IMR-90 (cell line): ENCODE data around the gene SH3RF1. TPM values are rescaled to one million over a fixed set of nuclear protein-coding genes. Genes with fewer than 3 reads are reported as not detected.

Source experiments
- ATAC-seq: fragments of 200-7000 bp; cut with Tn5 transposase; 2 replicates; pipeline ENCODE4 v1.9.1; 2020; ENCODE audit warnings: low read depth, mild to moderate bottlenecking, moderate library complexity
- BruUV-seq: library from RNA; stranded (reverse); fragments of 400-500 nt; replicated peaks from 2 replicates; lab custom pipeline; 2021; lab: Mats Ljungman, UMichigan
- CTCF ChIA-PET: fragments of 300-600 bp; formaldehyde crosslinking; extraction: SDS; loops from one replicate; lab custom pipeline; 2021; ENCODE audit warnings: antibody characterized with exemption; lab: Yijun Ruan, JAX
- POLR2A ChIA-PET: fragments of 300-600 bp; sonication (Branson Sonifier 250); formaldehyde crosslinking; loops from one replicate; lab custom pipeline; 2022; ENCODE audit warnings: antibody characterized with exemption; ENCODE audit not compliant: unreplicated experiment; lab: Charles Lee
- DNase-seq: peaks from one replicate; pipeline ENCODE4 v3.0.0; 2013
- H2AFZ ChIP-seq: replicated peaks from 2 replicates; pipeline ENCODE3; 2013; ENCODE audit warnings: low read length, mild to moderate bottlenecking; ENCODE audit not compliant: poor library complexity
- H2AK5ac ChIP-seq: 2 replicates; pipeline ENCODE4 v1.6.1; 2013; ENCODE audit warnings: low read depth, low read length, inconsistent platforms
- H2AK9ac ChIP-seq: replicated peaks from 2 replicates; pipeline ENCODE3; 2013; ENCODE audit warnings: mild to moderate bottlenecking, low read depth, low read length, moderate library complexity; ENCODE audit not compliant: poor library complexity
- H2BK120ac ChIP-seq: 2 replicates; pipeline ENCODE4 v1.6.1; 2013; ENCODE audit warnings: low read depth, low read length, inconsistent platforms
- H2BK15ac ChIP-seq: 3 replicates; pipeline ENCODE4 v1.6.1; 2013; ENCODE audit warnings: low read depth, low read length, inconsistent platforms
- H2BK20ac ChIP-seq: 2 replicates; pipeline ENCODE4 v1.6.1; 2013; ENCODE audit warnings: low read depth, mild to moderate bottlenecking, inconsistent platforms, low read length, moderate library complexity
- H2BK5ac ChIP-seq: 2 replicates; pipeline ENCODE4 v1.6.1; 2013; ENCODE audit warnings: mild to moderate bottlenecking, low read depth, low read length, inconsistent platforms; ENCODE audit not compliant: poor library complexity, severe bottlenecking
- H3K14ac ChIP-seq: replicated peaks from 2 replicates; pipeline ENCODE4 v1.6.1; 2013; ENCODE audit warnings: low read depth, low read length, inconsistent platforms
- H3K18ac ChIP-seq: 2 replicates; pipeline ENCODE4 v1.6.1; 2013; ENCODE audit warnings: low read depth, low read length, control low read depth
- H3K23ac ChIP-seq: 2 replicates; pipeline ENCODE4 v1.6.1; 2013; ENCODE audit warnings: low read depth, low read length, inconsistent platforms
- H3K27ac ChIP-seq: 2 replicates; pipeline ENCODE4 v1.5.1; 2013; ENCODE audit warnings: mild to moderate bottlenecking, control low read depth, low read length; ENCODE audit not compliant: insufficient read depth
- H3K27me3 ChIP-seq: 2 replicates; pipeline ENCODE4 v1.6.1; 2013; ENCODE audit warnings: low read length; ENCODE audit not compliant: control insufficient read depth, insufficient read depth
- H3K36me3 ChIP-seq: 2 replicates; pipeline ENCODE4 v1.6.1; 2013; ENCODE audit warnings: low read length, mixed read lengths; ENCODE audit not compliant: control insufficient read depth, insufficient read depth
- H3K4ac ChIP-seq: 2 replicates; pipeline ENCODE4 v1.6.1; 2013; ENCODE audit warnings: low read depth, low read length, inconsistent platforms
- H3K4me1 ChIP-seq: 2 replicates; pipeline ENCODE4 v1.6.1; 2013; ENCODE audit warnings: low read length, mixed read lengths; ENCODE audit not compliant: control insufficient read depth, insufficient read depth
- H3K4me2 ChIP-seq: 2 replicates; pipeline ENCODE4 v1.6.1; 2013; ENCODE audit warnings: low read depth, mild to moderate bottlenecking, control low read depth, low read length, moderate library complexity
- H3K4me3 ChIP-seq: 2 replicates; pipeline ENCODE4 v1.5.1; 2013; ENCODE audit warnings: low read depth, mild to moderate bottlenecking, control low read depth, low read length, moderate library complexity; ENCODE audit not compliant: insufficient read depth
- H3K56ac ChIP-seq: 2 replicates; pipeline ENCODE4 v1.6.1; 2013; ENCODE audit warnings: low read length, inconsistent platforms; ENCODE audit not compliant: insufficient read depth; ENCODE audit errors: extremely low read depth
- H3K79me1 ChIP-seq, 2 experiments: 2 replicates each; pipeline ENCODE4 v1.6.1; 2013; ENCODE audit warnings: low read length in 2 of 2, inconsistent platforms in 1 of 2, low read depth in 1 of 2
- H3K9ac ChIP-seq: 2 replicates; pipeline ENCODE4 v1.6.1; 2013; ENCODE audit warnings: low read depth, low read length, control low read depth
- H3K9me1 ChIP-seq: 2 replicates; pipeline ENCODE4 v1.6.1; 2013; ENCODE audit warnings: low read length, inconsistent platforms; ENCODE audit not compliant: insufficient read depth
- H3K9me3 ChIP-seq: 2 replicates; pipeline ENCODE4 v1.6.1; 2013; ENCODE audit warnings: low read length; ENCODE audit not compliant: control insufficient read depth, insufficient read depth
- H4K20me1 ChIP-seq: 2 replicates; pipeline ENCODE4 v1.6.1; 2013; ENCODE audit warnings: low read length, inconsistent platforms; ENCODE audit not compliant: insufficient read depth
- H4K5ac ChIP-seq: 2 replicates; pipeline ENCODE4 v1.6.1; 2013; ENCODE audit warnings: mild to moderate bottlenecking, low read depth, low read length, control low read depth
- H4K8ac ChIP-seq, 2 experiments: 2 replicates each; pipeline ENCODE4 v1.6.1; 2013; ENCODE audit warnings: low read depth in 2 of 2, low read length in 2 of 2, control low read depth in 1 of 2, inconsistent platforms in 1 of 2
- H4K91ac ChIP-seq: 2 replicates; pipeline ENCODE4 v1.6.1; 2013; ENCODE audit warnings: low read depth, low read length, inconsistent platforms; ENCODE audit not compliant: insufficient read depth
- NFE2L2 ChIP-seq: fragments of 150-350 bp; IDR thresholded peaks from 2 replicates; pipeline ENCODE4 v1.6.1; 2016; ENCODE audit warnings: low read depth, mild to moderate bottlenecking, low read length
- POLR2A ChIP-seq: IDR thresholded peaks from 2 replicates; pipeline ENCODE4 v1.6.1; 2012; ENCODE audit warnings: mild to moderate bottlenecking, low read depth, low read length
- RAD21 ChIP-seq: IDR thresholded peaks from 2 replicates; pipeline ENCODE4 v1.6.1; 2012; ENCODE audit warnings: low read length, improper control_type of control experiment
- RFX5 ChIP-seq: IDR thresholded peaks from 2 replicates; pipeline ENCODE4 v1.8.0; 2012; ENCODE audit warnings: low read depth, mild to moderate bottlenecking, low read length, moderate library complexity
- WGBS, 2 experiments: methylation state at CpG; one replicate each; pipeline versions ENCODE4 v1.1.5 to v1.1.7; 2013; ENCODE audit warnings: missing lambda C conversion rate in 2 of 2; ENCODE audit not compliant: insufficient read length in 1 of 2; ENCODE audit errors: extremely low coverage in 2 of 2; 5-methylcytosine and 5-hydroxymethylcytosine counted together
- dilution Hi-C: fragments of 300-500 bp; cut with HindIII; formaldehyde crosslinking; loops from one replicate; pipeline ENCODE4 v1.14.3; 2018; ENCODE audit warnings: low sequenced_read_pairs; ENCODE audit not compliant: unreplicated experiment
- in situ Hi-C: fragments of 300-500 bp; cut with MboI; formaldehyde crosslinking; loops from 3 replicates; pipeline ENCODE4 v1.14.3; 2019; ENCODE audit warnings: low sequenced_read_pairs, inconsistent platforms, mixed read lengths
- intact Hi-C: fragments of 100-400 bp; cut with micrococcal nuclease; formaldehyde crosslinking; loops from 2 replicates; pipeline ENCODE4 v1.10.0; 2022
- polyA plus RNA-seq, 3 experiments: library from polyadenylated mRNA; depleted of rRNA; stranded (reverse); fragments of >200 nt; gene quantifications; 2 replicates each; pipeline ENCODE4 v1.2.3, GENCODE V29; 2012; ENCODE audit warnings: low replicate concordance in 1 of 3
- total RNA-seq: library from RNA; depleted of rRNA; stranded (reverse); fragments of >200 nt; gene quantifications from 2 replicates; pipeline ENCODE4 v1.2.3, GENCODE V29; 2012
- TF ChIP-seq, protein P1 (sequence below): fragments of 150-350 bp; IDR thresholded peaks from 2 replicates; pipeline ENCODE4 v1.6.1; 2016; ENCODE audit warnings: low read depth, mild to moderate bottlenecking, low read length, moderate library complexity, borderline replicate concordance
- TF ChIP-seq, protein P2 (sequence below): fragments of 150-350 bp; IDR thresholded peaks from 2 replicates; pipeline ENCODE4 v1.6.1; 2017; ENCODE audit warnings: mild to moderate bottlenecking, antibody characterized with exemption, low read length, low read depth

Gene SH3RF1
- total and polyA plus RNA-seq, 2 of the 4 experiments (the other 2 are of a cell fraction): 22.0 to 29.8 TPM

DNA sequence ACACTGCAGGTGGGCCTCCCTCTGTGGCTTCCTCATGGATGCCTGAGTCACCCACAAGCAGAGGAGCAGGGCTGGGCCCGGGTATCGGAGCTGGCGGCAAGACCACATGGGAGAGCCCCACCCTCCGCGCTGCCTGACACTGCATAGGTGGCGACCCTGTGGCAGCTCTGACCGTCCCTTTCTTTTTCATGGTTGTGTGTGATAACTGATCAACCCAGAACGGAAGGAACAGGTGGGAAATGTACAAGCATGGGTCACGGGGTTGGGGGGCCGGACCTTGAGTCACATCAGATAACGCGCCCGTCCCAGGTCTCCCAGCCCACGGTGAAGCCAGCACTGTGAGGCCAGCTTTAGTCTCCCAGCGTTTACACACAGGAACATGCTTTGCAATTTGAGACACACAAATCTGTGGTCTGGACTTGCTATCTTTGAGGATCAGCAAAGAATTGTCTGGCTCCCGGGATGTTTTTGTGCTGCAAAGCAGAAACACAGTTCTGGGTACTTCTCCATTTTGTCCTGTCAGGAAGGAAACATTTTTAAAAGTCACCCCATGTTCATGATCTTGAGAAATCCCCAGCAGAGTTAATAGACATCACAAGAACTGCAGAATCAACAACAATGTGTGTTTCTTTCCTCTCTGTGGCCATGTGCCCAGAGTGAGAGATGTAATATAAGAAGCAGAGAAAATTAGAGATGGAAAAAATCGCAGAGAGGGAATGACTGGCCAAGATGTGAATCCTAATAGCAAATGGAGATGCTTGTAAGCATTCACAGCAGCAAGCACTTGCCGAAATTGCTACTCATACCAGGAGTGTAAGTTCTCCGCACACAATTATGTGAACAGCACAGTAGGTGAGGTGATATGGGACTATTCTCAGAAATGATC, 190.6 kb downstream of the SH3RF1 start:
- peak; percentile 77 for DNase-seq
- intact Hi-C loops (no loop called here), dilution Hi-C loops (no loop called here), in situ Hi-C loops (no loop called here)
- Histone ChIP-seq H2BK5ac (peak overlapping the region; percentile 10), H2BK120ac (no peak overlapping the region), H3K4me2 (peak overlapping the region; percentile 61), H3K79me1 (no peaks in the 10 kb centered on the region; a peak in 1 of 4 replicates), H3K4me3 (no peak overlapping the region), H2BK15ac (no peak overlapping the region), H2AK5ac (no peak overlapping the region), H3K27me3 (no peaks in the 10 kb centered on the region), H4K91ac (no peak overlapping the region), H3K9me3 (no peaks in the 10 kb centered on the region), H3K9ac (no peak overlapping the region), H3K9me1 (no peaks in the 10 kb centered on the region; the same call in 1 of the 2 replicates), H3K14ac (no peak overlapping the region), H2BK20ac (no peak overlapping the region; the same call in 1 of the 2 replicates), H2AFZ (peak overlapping the region; percentile 47), H4K5ac (no peak overlapping the region), H3K4me1 (peaks cover 5% of the 10 kb centered on the region), H3K27ac (peak overlapping the region; percentile 4; the same call in 1 of the 2 replicates), H3K4ac (no peak overlapping the region), H3K36me3 (no peaks in the 10 kb centered on the region), H4K8ac (no peak overlapping the region), H3K18ac (no peak overlapping the region), H3K23ac (no peak overlapping the region), H3K56ac (no peak overlapping the region), H2AK9ac (no peak overlapping the region), H4K20me1 (no peaks in the 10 kb centered on the region)
- CTCF ChIA-PET: interaction anchor here (0.6 kb wide), 1 partner anchor 549 kb away, joined by 6 read pairs; no protein-coding TSS in a partner anchor
- 16% methylated on average over 7 of the region's 19 CpGs; no CpG with 5 or more reads in 1 of the 2 experiments for WGBS, 2 experiments
- peak; percentile 74 for ATAC-seq
- POLR2A ChIA-PET: interaction anchor here (0.6 kb wide), 1 partner anchor 227 kb away, joined by 3 read pairs; no protein-coding TSS in a partner anchor
- no TSS peak for BruUV-seq
- TF ChIP-seq, protein P1, sequence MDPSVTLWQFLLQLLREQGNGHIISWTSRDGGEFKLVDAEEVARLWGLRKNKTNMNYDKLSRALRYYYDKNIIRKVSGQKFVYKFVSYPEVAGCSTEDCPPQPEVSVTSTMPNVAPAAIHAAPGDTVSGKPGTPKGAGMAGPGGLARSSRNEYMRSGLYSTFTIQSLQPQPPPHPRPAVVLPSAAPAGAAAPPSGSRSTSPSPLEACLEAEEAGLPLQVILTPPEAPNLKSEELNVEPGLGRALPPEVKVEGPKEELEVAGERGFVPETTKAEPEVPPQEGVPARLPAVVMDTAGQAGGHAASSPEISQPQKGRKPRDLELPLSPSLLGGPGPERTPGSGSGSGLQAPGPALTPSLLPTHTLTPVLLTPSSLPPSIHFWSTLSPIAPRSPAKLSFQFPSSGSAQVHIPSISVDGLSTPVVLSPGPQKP: no peak
- no peak for TF ChIP-seq POLR2A
- TF ChIP-seq, protein P2, sequence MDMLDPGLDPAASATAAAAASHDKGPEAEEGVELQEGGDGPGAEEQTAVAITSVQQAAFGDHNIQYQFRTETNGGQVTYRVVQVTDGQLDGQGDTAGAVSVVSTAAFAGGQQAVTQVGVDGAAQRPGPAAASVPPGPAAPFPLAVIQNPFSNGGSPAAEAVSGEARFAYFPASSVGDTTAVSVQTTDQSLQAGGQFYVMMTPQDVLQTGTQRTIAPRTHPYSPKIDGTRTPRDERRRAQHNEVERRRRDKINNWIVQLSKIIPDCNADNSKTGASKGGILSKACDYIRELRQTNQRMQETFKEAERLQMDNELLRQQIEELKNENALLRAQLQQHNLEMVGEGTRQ: 0 out of 2 replicates have a peak, but pooled peaks have one; percentile 8
- no peak for TF ChIP-seq NFE2L2
- TF ChIP-seq RAD21: no peak
- no peak for TF ChIP-seq RFX5
